Stimulated activated CD4-positive, alpha-beta T cell treated with anti-CD3 and anti-CD28 coated beads, Interleukin-15, amount 100 ng/mL, for 48 hours (primary cell): ENCODE results near the gene DNAH5.

ENCODE experiments used
- DNase-seq, 2 donors: peaks; one replicate each; pipeline ENCODE4 v3.0.0-alpha.2; 2020; ENCODE audit warnings: low read depth in 2 of 2

The DNAH5 gene

GRCh38 chr5:13731121-13731628 lies 213.3 kb downstream of the DNAH5 start:
- no peak for DNase-seq

- no peak for DNase-seq
Observed at GRCh38 chr5:13708906-13709305, 235.6 kb downstream of the DNAH5 start.

- DNase-seq = no peak
Observed at GRCh38 chr5:13708432-13708831, 236.1 kb downstream of the DNAH5 start.

DNA sequence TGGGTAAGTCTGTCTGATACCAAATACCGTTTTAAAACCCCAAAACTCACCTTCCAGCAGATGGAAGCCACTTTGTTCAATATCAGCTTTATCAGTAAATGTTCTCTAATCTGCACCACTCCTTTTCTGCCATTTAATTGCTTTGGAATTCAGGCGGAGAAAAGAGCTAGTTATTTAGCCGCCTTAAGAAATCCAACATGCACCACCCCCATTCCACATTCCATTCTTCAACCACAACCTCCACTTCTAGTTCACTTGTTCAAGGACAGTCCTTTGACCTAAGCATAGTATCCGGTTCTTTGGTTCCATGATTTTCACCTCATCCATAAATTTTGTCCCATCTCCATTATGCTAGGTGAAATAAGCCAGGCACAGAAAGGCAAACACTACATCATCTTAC lies 240.1 kb downstream of the DNAH5 start:
- DNase-seq = no peak

DNA sequence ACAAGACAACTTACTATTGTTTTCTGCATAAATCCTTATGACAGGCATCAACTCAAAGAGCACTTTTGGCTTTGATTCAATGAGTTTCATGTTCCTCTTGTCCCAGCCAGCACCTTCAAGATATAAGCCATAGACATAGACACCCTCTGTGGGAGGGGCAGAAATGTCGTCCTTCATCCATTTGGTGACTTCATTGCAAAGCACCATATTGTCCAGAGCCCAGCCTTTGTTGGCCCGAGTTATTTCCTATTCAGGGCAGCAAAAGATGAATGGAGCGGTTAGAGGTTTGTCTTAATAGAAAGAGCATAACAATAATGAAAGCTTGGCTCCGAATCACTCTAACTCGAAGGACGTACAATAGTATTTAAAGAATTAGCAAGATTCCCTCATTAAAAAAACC lies 243.9 kb downstream of the DNAH5 start:
- DNase-seq = no peak

DNA sequence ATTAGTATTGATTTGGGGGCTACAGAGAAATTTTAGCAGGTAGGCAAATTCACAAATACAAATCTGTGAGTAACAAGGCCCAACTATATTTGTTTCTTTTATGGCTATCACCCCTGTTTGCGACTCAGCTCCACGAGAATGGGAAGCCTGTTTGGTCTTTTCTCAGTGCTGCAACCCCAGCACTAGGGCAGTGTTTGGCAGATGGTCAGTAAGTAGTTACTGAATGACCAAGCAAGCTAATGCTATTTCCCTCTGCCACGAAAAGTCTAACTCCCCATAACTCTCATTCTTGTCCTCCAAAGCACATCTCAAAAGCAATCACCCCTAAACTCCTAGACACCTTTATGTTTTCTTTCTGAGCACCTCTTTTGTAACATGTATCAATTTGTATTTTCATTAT lies 245.6 kb downstream of the DNAH5 start:
- no peak for DNase-seq

GRCh38 chr5:13695076-13695712 lies 249.3 kb downstream of the DNAH5 start:
- no peak for DNase-seq

DNA sequence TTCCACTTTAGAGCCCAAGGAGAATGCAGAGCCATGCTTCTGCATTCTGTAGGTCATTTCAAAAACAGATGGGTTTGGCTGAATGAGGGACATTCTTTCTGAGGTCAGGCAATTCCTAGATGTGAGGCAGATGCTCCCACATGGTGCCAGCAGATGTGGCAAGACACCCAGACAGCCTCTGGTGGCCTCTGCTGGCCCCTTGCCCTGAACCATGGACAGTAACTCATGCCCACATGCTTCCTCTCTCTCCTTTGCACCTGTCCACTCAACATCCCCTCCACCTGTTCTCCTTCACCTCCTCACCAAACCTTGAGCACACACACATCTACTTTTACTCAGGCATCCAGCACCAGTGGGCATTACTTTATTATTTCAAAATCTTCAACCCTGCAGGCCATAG lies 252.3 kb downstream of the DNAH5 start:
- no peak for DNase-seq

DNA sequence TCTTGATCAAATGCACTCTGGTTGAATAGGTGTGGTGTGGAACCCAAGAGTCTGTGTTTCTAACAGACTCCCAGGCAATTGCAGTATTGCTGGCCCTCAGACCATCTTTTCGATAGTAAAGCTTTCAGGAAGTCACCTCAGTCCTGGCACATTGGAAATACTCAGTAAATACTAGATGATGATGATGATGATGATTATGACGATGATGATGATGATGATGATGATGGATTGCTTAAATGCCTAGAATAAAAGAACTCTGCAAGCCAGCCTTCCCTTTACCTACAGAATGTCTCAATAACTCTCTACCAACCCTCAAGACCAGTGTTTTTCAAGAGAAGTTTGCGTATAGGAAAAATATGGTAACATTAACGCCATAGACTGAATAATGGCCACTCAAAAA lies 268.0 kb downstream of the DNAH5 start:
- no peak for DNase-seq

- DNase-seq = no peak
Observed at GRCh38 chr5:13674391-13674790, 270.1 kb downstream of the DNAH5 start.

GRCh38 chr5:13673511-13673910 lies 271.0 kb downstream of the DNAH5 start:
- DNase-seq = no peak

DNA sequence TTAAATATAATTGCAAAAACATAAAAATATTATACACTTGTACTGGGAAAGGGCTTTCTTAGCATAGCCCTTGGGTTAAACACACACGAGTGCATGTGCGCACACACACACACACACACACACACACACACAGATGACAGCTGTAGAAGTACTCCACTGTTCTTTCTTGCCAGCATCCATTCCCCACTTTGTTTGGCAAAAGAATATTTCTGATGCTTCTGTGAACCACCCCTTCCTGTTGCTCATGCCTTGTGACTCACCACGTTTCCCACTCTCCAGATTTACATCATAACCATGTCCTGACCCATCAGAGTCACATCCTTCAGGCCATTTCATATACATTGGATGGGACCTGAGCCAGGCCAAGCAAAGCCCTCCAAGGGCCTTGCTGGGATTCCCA lies 280.1 kb downstream of the DNAH5 start:
- DNase-seq = no peak

- DNase-seq = no peak
Observed at GRCh38 chr5:13662626-13663025, 281.9 kb downstream of the DNAH5 start.

DNA sequence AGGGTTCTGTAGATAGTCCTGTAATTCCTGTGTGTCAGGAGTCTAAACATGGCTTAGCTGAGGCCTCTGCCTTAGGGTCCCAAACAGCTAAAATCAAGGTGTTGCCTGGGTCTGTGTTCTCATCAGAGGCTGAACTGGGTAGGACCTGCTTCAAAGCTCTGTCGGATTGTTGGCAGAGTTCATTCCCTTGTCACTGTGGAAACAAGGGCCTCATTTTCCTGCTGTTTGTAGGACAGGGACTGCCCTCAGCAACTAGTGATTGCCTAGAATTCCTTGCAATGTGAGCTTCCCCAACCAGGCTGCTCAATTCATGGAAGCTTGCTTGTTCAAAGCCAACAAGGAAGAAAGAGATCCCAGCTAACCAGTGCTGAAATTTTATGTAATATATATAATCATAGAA lies 283.2 kb downstream of the DNAH5 start:
- no peak for DNase-seq

DNA sequence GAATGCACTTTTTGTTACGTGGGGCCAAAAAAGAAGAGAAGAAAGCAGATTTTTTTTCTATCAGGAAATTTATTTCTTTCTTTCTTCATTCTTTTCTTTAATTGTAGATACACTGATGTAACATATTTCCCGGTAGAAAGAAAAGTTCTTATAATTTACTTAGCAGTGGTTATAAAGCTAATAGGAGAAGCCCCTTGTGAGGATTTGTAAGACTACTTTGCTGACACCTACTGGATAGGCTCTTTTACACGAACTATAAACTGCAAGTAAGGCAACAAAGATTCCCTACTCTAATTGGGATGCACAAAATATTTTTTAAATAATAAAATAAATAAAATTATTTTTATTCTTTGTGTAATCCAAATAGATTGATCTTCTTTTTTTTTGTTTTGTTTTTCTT lies 284.4 kb downstream of the DNAH5 start:
- no peak for DNase-seq

- DNase-seq = no peak
Observed at GRCh38 chr5:13659391-13659790, 285.1 kb downstream of the DNAH5 start.

GRCh38 chr5:13658761-13659160 lies 285.7 kb downstream of the DNAH5 start:
- no peak for DNase-seq

GRCh38 chr5:13658152-13658551 lies 286.3 kb downstream of the DNAH5 start:
- DNase-seq = no peak

DNA sequence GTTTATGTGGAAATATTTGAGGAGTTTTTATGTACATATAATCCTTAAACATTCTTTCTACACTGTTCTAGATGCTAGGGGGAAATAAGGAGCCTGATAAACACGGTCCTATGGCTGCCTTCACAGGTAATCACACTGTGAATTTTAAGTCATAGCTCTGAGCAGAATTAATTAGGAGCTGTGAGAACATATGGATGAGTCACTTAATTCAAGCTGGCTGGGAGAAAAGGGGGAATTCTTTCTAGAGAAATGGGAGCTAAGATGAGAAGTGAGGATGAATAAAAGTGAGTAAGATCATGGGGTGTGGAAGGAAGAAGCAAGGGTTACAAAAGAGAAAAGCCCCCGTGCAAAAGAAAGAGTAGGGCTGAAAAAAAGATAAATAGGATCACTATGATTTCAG lies 290.8 kb downstream of the DNAH5 start:
- no peak for DNase-seq

DNA sequence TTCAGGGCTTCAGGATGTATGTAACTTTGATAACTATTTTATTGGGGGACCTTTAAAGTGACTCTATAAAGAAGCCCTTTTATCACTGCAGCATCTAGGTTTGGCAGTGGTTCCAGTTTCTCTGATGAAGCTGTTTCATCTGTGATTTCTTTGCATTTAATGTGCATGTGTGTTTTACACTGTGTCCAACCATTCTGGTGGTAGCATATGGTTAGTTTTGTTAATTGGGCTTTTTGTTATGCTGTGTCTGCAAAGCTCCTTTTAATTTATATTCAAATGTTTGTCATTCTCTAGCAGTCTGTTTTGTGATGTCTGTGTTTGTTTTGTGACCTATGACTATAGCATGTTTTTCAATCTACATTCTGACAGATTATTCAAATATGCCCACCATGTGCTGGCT lies 294.8 kb downstream of the DNAH5 start:
- no peak for DNase-seq

DNA sequence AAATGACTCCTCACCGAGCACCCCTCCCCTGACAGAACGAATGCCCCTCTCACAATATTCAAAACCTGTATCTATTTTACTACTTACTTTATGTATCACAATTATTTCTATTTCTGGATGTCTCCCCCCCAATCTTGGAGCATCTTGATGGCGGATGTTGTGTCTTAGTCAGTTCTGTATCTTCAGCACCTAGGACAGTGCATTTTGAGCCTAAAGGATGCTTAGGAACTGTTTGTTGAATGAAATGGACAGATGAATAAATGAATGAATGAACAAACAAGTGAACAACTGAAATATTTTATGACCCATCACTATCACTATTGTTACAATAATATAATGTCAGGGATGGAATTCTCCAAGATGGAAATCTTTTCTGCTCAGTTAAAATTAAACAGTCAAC lies 295.7 kb downstream of the DNAH5 start:
- DNase-seq = no peak

DNA sequence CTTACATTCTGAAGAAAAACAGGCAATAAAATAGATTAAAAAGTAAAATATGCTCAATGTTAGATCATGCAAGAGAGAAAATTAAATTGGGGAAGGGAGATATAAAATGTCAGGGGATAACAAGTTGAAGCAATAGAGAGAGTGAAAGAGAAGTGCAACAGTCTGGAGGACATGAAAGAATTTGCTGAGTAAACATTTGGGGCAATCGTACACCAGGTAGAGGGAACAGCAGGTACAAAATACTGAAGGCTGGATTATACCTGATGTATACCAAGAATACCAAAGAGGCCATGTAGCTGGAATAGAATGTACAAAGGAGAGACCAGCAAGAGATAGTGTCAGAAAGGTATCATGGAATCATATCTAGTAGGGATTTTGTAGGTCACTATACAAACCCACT lies 300.8 kb downstream of the DNAH5 start:
- no peak for DNase-seq

- no peak for DNase-seq
Observed at GRCh38 chr5:13643196-13643595, 301.3 kb downstream of the DNAH5 start.
